Measurements from ENCODE around the gene TMEM82. TPM values are rescaled to one million over a fixed set of nuclear protein-coding genes. Genes with fewer than 3 reads are reported as not detected.

Gene TMEM82
- total and polyA plus RNA-seq, 9 of the 15 experiments (the other 6 are each of a cell fraction or from before 2014, with no cell fraction given), result not detected

DNA sequence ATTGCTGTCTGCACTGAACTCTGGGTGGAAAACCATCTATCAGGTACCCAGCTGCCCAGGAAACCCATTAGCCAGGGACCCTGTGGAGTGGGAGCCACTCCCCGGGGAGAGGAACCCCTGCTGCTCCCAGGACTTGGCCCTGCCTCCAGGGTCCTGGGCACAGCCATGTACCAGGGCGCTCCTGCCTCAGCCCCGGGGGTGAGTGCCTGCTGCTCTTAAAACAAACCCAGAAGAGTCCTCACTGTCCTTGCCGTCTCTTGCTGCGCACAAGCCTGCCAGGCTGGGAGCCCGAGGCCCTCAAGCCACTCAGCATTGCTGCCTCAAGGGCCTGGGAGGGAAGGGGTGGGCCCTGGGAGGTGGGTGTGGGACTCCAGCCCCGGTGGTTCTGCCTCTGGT, 9.6 kb upstream of the TMEM82 start:
- Histone ChIP-seq H3K4me1 (replicated peaks in 1 of 2; ENCODE audit: control insufficient read depth in 2 of 2, insufficient read depth in 2 of 2, low read length in 2 of 2) (peaks cover 0 to 56% of the 10 kb centered on the region in 2 experiments; a peak in 2 of 5 replicates), H3K36me3 (ENCODE audit: control insufficient read depth, insufficient read depth, low read length) (peaks cover 67% of the 10 kb centered on the region; the same call in 2 of the 3 replicates), H3K9me3 (replicated peaks; ENCODE audit: control insufficient read depth, insufficient read depth, low read depth, low read length) (no peaks in the 10 kb centered on the region), H2AFZ (ENCODE audit: low read depth, low read length) (no peak overlapping the region), H3K79me2 (ENCODE audit: control insufficient read depth, insufficient read depth, low read length) (no peaks in the 10 kb centered on the region), H4K20me1 (replicated peaks; ENCODE audit: control insufficient read depth, insufficient read depth, low read length) (no peaks in the 10 kb centered on the region), H3K27me3 (ENCODE audit: control insufficient read depth in 2 of 2, insufficient read depth in 2 of 2, low read length in 2 of 2) (no peaks in the 10 kb centered on the region), H3K27ac (ENCODE audit: extremely low read depth, low read depth, low read length) (no peak overlapping the region), H3K9me1 (ENCODE audit: control insufficient read depth, insufficient read depth, low read length) (no peaks in the 10 kb centered on the region), H3K9ac (ENCODE audit: insufficient read depth in 1 of 2, low read depth in 2 of 2, low read length in 2 of 2) (no peak overlapping the region), H3K4me2 (ENCODE audit: insufficient read depth, low read length) (no peak overlapping the region), H3K4me3 (no peak overlapping the region)
- ChIA-PET POLR2A (interaction anchor here (0.6 to 1.3 kb wide), 4 partner anchors 10 to 54 kb away, joined by 3 to 6 read pairs (median 4); no protein-coding TSS in a partner anchor), CTCF (ENCODE audit: low intra/inter-chr PET ratio) (no interaction called here)
- DNase-seq (ENCODE audit: extremely low read depth in 1 of 4, low spot score in 3 of 4) (no peak), FAIRE-seq (no peak), ATAC-seq (no peak)
- BruUV-seq (replicated peaks), result no TSS peak
- TF ChIP-seq, protein P1, sequence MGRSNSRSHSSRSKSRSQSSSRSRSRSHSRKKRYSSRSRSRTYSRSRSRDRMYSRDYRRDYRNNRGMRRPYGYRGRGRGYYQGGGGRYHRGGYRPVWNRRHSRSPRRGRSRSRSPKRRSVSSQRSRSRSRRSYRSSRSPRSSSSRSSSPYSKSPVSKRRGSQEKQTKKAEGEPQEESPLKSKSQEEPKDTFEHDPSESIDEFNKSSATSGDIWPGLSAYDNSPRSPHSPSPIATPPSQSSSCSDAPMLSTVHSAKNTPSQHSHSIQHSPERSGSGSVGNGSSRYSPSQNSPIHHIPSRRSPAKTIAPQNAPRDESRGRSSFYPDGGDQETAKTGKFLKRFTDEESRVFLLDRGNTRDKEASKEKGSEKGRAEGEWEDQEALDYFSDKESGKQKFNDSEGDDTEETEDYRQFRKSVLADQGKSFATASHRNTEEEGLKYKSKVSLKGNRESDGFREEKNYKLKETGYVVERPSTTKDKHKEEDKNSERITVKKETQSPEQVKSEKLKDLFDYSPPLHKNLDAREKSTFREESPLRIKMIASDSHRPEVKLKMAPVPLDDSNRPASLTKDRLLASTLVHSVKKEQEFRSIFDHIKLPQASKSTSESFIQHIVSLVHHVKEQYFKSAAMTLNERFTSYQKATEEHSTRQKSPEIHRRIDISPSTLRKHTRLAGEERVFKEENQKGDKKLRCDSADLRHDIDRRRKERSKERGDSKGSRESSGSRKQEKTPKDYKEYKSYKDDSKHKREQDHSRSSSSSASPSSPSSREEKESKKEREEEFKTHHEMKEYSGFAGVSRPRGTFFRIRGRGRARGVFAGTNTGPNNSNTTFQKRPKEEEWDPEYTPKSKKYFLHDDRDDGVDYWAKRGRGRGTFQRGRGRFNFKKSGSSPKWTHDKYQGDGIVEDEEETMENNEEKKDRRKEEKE (IDR thresholded peaks at IDR 0.05; ENCODE audit: borderline replicate concordance in 1 of 2, control insufficient read depth in 1 of 2, low read depth in 2 of 2, low read length in 1 of 2), result no peak
- no peak for TF ChIP-seq GABPB2 (CRISPR knock-in tag; conservative IDR thresholded peaks at IDR 0.05)
- intact Hi-C loops (cut with micrococcal nuclease), result no loop called here
- 92% methylated on average over 7 of the region's 7 CpGs for WGBS (ENCODE audit: insufficient coverage, low coverage, missing lambda C conversion rate)
- in situ Hi-C loops (cut with MboI), result no loop called here
